LoVo (cell line): ENCODE results near the gene SKAP1.
"Not testable (repeated sequence)": the region's sequence is repeated elsewhere in the genome, so short reads cannot be mapped to it uniquely, and the experiment has no call there.

ENCODE experiments used
- DNase-seq: peaks from one replicate; pipeline ENCODE4 v3.0.0-alpha.2; 2016; ENCODE audit warnings: low spot score

The SKAP1 gene

DNA sequence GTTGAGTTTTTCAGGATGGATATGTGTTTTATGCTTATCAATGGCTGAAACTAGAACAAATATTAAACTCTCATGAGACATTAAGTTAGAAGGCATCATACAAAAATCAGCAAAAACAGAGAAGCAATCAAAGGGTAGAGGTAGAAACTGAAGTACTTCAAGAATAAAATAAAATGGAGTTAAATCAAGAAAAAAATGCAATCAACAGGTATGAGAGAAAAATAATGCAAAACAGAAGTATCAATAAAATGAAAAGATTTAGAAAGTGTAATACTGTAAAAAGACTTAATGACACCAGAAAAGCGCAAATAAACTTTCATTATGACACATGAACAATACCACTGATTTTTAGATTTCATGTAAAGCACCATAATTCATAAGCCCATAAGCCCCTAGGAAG is 112.3 kb downstream of the SKAP1 start:
- DNase-seq: no peak

DNA sequence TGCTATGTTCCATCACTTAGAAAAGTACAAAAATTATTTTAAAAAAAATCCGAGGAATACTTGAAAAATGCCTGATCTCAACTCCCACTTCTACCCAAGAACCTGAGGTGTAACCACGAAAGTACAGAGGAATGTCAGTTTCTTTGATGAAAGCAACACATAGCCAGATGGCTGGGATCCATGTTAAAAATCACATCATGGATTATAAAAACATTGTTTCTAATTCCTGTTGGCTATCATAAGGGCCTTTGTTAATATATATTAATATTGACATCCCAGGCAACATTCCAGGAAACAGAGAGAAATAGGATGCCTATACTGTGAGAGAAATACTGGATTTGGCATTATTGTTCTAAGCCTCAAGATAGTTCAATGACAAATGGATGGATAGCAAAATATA is 115.3 kb downstream of the SKAP1 start:
- DNase-seq: no peak

- no peak for DNase-seq
Measured at GRCh38 chr17:48313096-48313755, 116.8 kb downstream of the SKAP1 start.

- DNase-seq: no peak
Measured at GRCh38 chr17:48311324-48311723, 118.7 kb downstream of the SKAP1 start.

DNA sequence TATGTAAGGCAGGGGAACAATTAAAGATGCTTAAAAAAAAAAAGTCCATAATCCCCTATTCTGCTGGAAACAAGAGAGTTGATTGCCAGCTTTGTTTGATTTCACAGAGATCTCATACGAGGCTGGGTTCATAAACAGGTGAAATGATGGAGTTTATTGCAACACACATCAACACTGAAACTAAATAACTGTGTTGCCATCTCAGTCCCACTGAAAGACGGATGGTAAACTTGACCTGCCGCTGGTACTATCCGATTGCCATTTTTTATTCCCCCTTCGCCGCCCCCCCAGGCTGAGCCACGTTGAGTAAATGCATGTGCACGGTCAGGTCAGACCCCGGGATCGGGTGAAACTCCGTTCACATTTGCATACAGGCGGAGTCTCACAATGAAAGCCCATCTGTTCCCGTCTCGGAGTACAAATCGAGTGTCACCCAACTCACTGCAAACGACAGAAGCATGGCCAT is 119.2 kb downstream of the SKAP1 start:
- no peak for DNase-seq

DNA sequence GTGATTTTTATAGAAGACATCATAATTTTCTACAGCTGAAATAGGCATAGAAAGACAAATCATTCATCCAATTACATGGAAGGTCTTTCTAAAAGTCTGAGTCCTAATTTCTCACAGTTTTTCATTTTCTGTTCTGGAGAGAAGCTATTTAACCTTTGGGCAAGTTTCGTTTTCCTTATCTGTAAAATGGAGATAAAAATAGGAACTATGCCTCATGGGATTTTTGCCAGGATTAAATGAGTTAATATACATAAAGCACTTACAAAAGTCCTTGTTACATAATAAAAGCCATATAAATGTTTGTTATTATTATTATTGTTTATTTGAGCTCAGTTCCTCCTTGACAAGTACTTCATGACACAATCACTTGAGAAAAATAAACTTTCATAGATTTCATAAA is 121.4 kb downstream of the SKAP1 start:
- DNase-seq: no peak

DNA sequence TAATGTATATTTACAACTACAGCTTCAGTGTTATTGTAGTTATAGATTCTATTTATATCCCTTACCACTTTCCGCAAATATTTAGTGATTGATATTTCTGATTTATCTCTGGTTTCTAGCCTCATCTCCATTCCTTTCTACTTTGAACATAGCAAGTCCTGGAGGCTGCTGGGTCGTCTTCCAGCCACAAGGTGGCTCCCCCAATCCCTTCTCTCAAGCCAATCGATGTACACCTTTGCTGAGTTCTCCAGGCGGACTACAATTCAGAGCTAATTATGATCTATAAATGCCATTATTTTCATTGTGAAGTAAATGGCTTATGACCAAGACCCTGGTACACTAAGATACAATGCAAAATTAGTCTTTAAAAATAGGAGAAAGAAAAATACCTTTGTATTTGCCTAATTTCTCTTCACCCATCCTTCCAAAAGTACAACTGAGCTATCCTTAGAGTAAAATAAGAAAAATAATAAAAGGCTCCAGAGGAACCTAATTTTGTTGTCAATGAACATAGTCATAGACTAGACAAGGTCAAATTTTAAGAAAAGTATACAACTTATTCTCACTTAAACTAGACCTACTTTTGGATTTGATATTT is 122.1 kb downstream of the SKAP1 start:
- peak; percentile 63 for DNase-seq

- no peak for DNase-seq
Measured at GRCh38 chr17:48307255-48307654, 122.8 kb downstream of the SKAP1 start.

GRCh38 chr17:48301002-48301401 is 129.0 kb downstream of the SKAP1 start:
- no peak for DNase-seq

GRCh38 chr17:48299760-48300159 is 130.3 kb downstream of the SKAP1 start:
- DNase-seq: no peak

DNA sequence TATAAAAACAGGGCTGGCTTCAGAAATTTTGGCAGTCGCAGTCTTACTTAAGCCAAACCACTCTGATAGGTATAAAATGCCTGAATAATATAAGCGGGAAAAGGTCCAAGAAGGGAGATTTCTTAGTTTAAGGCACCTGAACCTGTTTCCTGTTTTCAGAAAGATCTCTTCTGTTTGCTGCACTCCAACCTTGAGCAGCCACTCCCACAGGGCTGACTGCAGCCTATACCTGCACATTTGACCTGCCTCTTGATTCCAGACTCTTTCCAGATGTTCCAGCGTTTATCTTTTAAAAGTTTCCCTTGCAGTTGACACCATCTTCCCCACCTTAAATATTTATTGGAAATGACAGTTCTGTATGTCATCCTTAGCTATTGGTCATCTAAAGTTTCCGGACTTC is 132.2 kb downstream of the SKAP1 start:
- no peak for DNase-seq

GRCh38 chr17:48296453-48296852 is 133.6 kb downstream of the SKAP1 start:
- no peak for DNase-seq

DNA sequence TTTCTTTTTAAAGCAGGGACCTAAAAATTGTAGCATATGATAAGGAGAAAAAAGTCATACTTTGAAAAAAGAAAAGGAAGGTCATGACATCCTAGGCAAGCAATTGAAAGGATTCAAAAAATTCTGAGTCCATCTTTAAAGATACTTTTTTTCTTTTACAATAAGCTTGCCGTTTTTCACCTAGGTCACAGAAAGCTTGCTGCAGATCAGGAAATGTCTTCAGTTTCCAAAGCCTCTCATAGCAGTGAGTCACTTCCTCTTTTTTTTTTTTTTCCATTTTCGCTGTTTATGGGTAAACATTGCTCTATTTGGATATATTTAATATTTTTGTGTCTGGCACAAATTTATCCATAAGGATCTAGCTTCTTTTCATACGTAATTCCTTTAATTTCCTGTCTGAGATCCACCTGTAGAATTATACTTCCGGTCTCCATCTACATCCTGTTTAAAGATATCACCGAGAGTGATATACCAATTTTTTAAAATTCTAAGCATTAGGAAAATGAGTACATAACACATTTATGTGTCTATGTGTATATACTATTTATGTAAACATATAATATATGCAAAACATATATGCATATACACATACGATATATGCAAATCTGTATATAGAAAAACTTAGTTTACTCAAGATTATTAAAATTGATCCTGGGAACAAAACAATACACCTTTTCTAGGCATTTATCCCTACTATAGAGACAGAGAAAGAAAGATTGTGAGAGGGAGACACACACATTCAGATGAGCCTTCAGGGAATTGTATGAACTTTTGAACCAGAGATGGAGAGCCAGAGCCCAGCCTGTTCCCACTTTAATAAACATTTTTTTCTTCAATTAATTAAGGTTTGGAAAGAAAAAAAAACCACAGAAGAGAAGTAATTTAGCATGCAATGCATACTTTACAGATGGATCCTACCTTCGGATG is 134.4 kb downstream of the SKAP1 start:
- DNase-seq: no peak

DNA sequence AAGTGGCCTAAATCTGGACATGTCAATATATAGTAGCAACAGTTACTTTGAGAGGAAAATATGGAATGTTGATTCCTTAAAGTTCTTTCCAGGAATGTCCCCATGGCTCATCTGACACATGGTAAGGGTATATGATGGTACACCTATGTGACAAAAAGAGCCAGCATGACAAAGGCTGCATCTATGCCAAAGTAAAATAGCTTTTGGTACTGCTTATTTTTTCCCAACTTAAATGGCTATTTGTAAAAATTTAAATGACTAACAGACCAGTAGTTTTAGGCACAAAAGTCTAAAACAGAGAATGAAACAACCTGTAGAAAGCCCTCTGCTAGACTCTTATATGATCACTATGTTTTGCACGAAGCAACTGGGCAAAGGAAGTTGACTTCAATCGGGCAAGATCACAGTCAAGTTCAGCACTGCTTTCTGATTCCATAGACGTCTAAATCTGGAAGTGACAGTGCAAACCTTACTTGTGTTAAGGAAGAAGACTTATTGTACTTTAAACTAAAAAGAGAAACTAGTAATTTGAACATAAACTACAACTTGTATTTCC is 135.1 kb downstream of the SKAP1 start:
- DNase-seq: no peak

GRCh38 chr17:48294020-48294805 is 135.8 kb downstream of the SKAP1 start:
- DNase-seq: no peak

DNA sequence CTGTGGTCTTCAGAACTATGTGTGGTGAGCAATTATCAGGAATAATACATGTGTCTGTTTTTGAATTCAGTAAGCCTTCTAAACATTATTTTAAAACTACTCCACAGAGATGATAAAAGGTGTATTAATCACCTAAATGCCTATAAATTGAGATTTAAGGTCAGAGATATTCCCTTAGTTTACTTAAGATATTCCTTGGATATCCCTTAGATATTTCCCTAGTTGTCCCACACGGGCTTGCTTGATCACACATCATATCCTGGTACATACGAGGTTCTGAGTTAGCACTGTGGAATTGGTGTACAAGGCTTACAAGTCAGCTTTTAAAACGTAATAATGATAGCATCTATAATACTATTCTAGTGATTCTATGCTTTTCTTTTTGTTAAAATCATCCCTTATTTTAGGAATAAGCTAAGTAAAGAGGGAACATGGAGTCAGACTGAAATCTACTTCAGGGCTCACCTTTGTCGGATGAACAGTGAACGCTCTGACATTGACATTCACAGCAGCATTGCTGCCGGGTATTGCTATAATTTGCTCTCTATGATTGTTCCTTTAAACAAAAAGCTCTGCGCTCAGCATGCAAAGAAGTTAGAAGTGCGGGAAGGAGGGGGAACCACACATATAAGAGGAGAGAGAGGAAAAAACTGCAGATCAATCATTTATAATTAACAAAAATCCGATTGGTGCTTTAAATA is 136.5 kb downstream of the SKAP1 start:
- DNase-seq: no peak

GRCh38 chr17:48290378-48290777 is 139.6 kb downstream of the SKAP1 start:
- peak; percentile 14 for DNase-seq

GRCh38 chr17:48286917-48287316 is 143.1 kb downstream of the SKAP1 start:
- not testable (repeated sequence) for DNase-seq

GRCh38 chr17:48285614-48286013 is 144.4 kb downstream of the SKAP1 start:
- no peak for DNase-seq

DNA sequence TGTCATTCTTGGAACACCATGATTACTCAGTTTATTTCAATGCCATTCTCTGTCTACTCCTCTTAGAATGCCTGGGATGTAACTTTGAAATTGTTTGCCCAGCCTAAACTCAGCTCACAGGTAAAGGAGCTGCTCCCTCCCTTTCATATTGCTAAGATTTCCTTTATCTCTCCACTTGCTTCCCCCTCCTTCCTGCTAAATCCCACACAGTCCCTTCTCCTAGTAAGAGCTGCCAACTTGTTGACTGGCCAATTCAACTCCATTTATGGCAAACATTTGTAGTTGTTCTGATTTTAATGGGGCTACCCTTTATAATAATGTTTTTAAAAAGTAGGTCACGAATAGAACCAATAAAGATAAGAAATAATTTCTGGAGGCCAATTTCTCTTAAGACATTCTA is 146.1 kb downstream of the SKAP1 start:
- DNase-seq: no peak

- no peak for DNase-seq
Measured at GRCh38 chr17:48283411-48283810, 146.6 kb downstream of the SKAP1 start.
